IMR-90 (cell line): Measurements from ENCODE around the gene JPT1. TPM values are rescaled to one million over a fixed set of nuclear protein-coding genes. Genes with fewer than 3 reads are reported as not detected.
A peak's percentile ranks its signal among the peaks of the same experiment; 100 is the strongest.

ENCODE experiments used
- ATAC-seq: fragments of 200-7000 bp; cut with Tn5 transposase; 2 replicates; pipeline ENCODE4 v1.9.1; 2020; ENCODE audit warnings: low read depth, mild to moderate bottlenecking, moderate library complexity
- BruUV-seq: library from RNA; stranded (reverse); fragments of 400-500 nt; replicated peaks from 2 replicates; lab custom pipeline; 2021; lab: Mats Ljungman, UMichigan
- CTCF ChIA-PET: fragments of 300-600 bp; formaldehyde crosslinking; extraction: SDS; loops from one replicate; lab custom pipeline; 2021; ENCODE audit warnings: antibody characterized with exemption; lab: Yijun Ruan, JAX
- POLR2A ChIA-PET: fragments of 300-600 bp; sonication (Branson Sonifier 250); formaldehyde crosslinking; loops from one replicate; lab custom pipeline; 2022; ENCODE audit warnings: antibody characterized with exemption; ENCODE audit not compliant: unreplicated experiment; lab: Charles Lee
- DNase-seq: peaks from one replicate; pipeline ENCODE4 v3.0.0; 2013
- H2AFZ ChIP-seq: replicated peaks from 2 replicates; pipeline ENCODE3; 2013; ENCODE audit warnings: low read length, mild to moderate bottlenecking; ENCODE audit not compliant: poor library complexity
- H2AK5ac ChIP-seq: 2 replicates; pipeline ENCODE4 v1.6.1; 2013; ENCODE audit warnings: low read depth, low read length, inconsistent platforms
- H2AK9ac ChIP-seq: replicated peaks from 2 replicates; pipeline ENCODE3; 2013; ENCODE audit warnings: mild to moderate bottlenecking, low read depth, low read length, moderate library complexity; ENCODE audit not compliant: poor library complexity
- H2BK120ac ChIP-seq: 2 replicates; pipeline ENCODE4 v1.6.1; 2013; ENCODE audit warnings: low read depth, low read length, inconsistent platforms
- H2BK15ac ChIP-seq: 3 replicates; pipeline ENCODE4 v1.6.1; 2013; ENCODE audit warnings: low read depth, low read length, inconsistent platforms
- H2BK20ac ChIP-seq: 2 replicates; pipeline ENCODE4 v1.6.1; 2013; ENCODE audit warnings: low read depth, mild to moderate bottlenecking, inconsistent platforms, low read length, moderate library complexity
- H2BK5ac ChIP-seq: 2 replicates; pipeline ENCODE4 v1.6.1; 2013; ENCODE audit warnings: mild to moderate bottlenecking, low read depth, low read length, inconsistent platforms; ENCODE audit not compliant: poor library complexity, severe bottlenecking
- H3K14ac ChIP-seq: replicated peaks from 2 replicates; pipeline ENCODE4 v1.6.1; 2013; ENCODE audit warnings: low read depth, low read length, inconsistent platforms
- H3K18ac ChIP-seq: 2 replicates; pipeline ENCODE4 v1.6.1; 2013; ENCODE audit warnings: low read depth, low read length, control low read depth
- H3K23ac ChIP-seq: 2 replicates; pipeline ENCODE4 v1.6.1; 2013; ENCODE audit warnings: low read depth, low read length, inconsistent platforms
- H3K27ac ChIP-seq: 2 replicates; pipeline ENCODE4 v1.5.1; 2013; ENCODE audit warnings: mild to moderate bottlenecking, control low read depth, low read length; ENCODE audit not compliant: insufficient read depth
- H3K27me3 ChIP-seq: 2 replicates; pipeline ENCODE4 v1.6.1; 2013; ENCODE audit warnings: low read length; ENCODE audit not compliant: control insufficient read depth, insufficient read depth
- H3K36me3 ChIP-seq: 2 replicates; pipeline ENCODE4 v1.6.1; 2013; ENCODE audit warnings: low read length, mixed read lengths; ENCODE audit not compliant: control insufficient read depth, insufficient read depth
- H3K4ac ChIP-seq: 2 replicates; pipeline ENCODE4 v1.6.1; 2013; ENCODE audit warnings: low read depth, low read length, inconsistent platforms
- H3K4me1 ChIP-seq: 2 replicates; pipeline ENCODE4 v1.6.1; 2013; ENCODE audit warnings: low read length, mixed read lengths; ENCODE audit not compliant: control insufficient read depth, insufficient read depth
- H3K4me2 ChIP-seq: 2 replicates; pipeline ENCODE4 v1.6.1; 2013; ENCODE audit warnings: low read depth, mild to moderate bottlenecking, control low read depth, low read length, moderate library complexity
- H3K4me3 ChIP-seq: 2 replicates; pipeline ENCODE4 v1.5.1; 2013; ENCODE audit warnings: low read depth, mild to moderate bottlenecking, control low read depth, low read length, moderate library complexity; ENCODE audit not compliant: insufficient read depth
- H3K56ac ChIP-seq: 2 replicates; pipeline ENCODE4 v1.6.1; 2013; ENCODE audit warnings: low read length, inconsistent platforms; ENCODE audit not compliant: insufficient read depth; ENCODE audit errors: extremely low read depth
- H3K79me1 ChIP-seq, 2 experiments: 2 replicates each; pipeline ENCODE4 v1.6.1; 2013; ENCODE audit warnings: low read length in 2 of 2, inconsistent platforms in 1 of 2, low read depth in 1 of 2
- H3K9ac ChIP-seq: 2 replicates; pipeline ENCODE4 v1.6.1; 2013; ENCODE audit warnings: low read depth, low read length, control low read depth
- H3K9me1 ChIP-seq: 2 replicates; pipeline ENCODE4 v1.6.1; 2013; ENCODE audit warnings: low read length, inconsistent platforms; ENCODE audit not compliant: insufficient read depth
- H3K9me3 ChIP-seq: 2 replicates; pipeline ENCODE4 v1.6.1; 2013; ENCODE audit warnings: low read length; ENCODE audit not compliant: control insufficient read depth, insufficient read depth
- H4K20me1 ChIP-seq: 2 replicates; pipeline ENCODE4 v1.6.1; 2013; ENCODE audit warnings: low read length, inconsistent platforms; ENCODE audit not compliant: insufficient read depth
- H4K5ac ChIP-seq: 2 replicates; pipeline ENCODE4 v1.6.1; 2013; ENCODE audit warnings: mild to moderate bottlenecking, low read depth, low read length, control low read depth
- H4K8ac ChIP-seq, 2 experiments: 2 replicates each; pipeline ENCODE4 v1.6.1; 2013; ENCODE audit warnings: low read depth in 2 of 2, low read length in 2 of 2, control low read depth in 1 of 2, inconsistent platforms in 1 of 2
- H4K91ac ChIP-seq: 2 replicates; pipeline ENCODE4 v1.6.1; 2013; ENCODE audit warnings: low read depth, low read length, inconsistent platforms; ENCODE audit not compliant: insufficient read depth
- CEBPB ChIP-seq: IDR thresholded peaks from 2 replicates; pipeline ENCODE4 v1.6.1; 2012; ENCODE audit warnings: low read depth, low read length, improper control_type of control experiment
- CTCF ChIP-seq: conservative IDR thresholded peaks from 2 replicates; pipeline ENCODE4 v1.5.1; 2012; ENCODE audit warnings: mild to moderate bottlenecking, low read depth, low read length, improper control_type of control experiment
- ELK1 ChIP-seq: fragments of 150-350 bp; IDR thresholded peaks from 2 replicates; pipeline ENCODE4 v1.6.1; 2016; ENCODE audit warnings: low read depth, mild to moderate bottlenecking, low read length, moderate library complexity, borderline replicate concordance
- FOS ChIP-seq: fragments of 150-350 bp; IDR thresholded peaks from 2 replicates; pipeline ENCODE4 v1.6.1; 2016; ENCODE audit warnings: low read depth, low read length
- MAFK ChIP-seq: IDR thresholded peaks from 2 replicates; pipeline ENCODE4 v1.6.1; 2012; ENCODE audit warnings: low read depth, low read length, improper control_type of control experiment
- MAZ ChIP-seq: IDR thresholded peaks from 2 replicates; pipeline ENCODE4 v1.6.1; 2012; ENCODE audit warnings: low read depth, mild to moderate bottlenecking, low read length, improper control_type of control experiment, moderate library complexity, borderline replicate concordance
- MXI1 ChIP-seq: IDR thresholded peaks from 2 replicates; pipeline ENCODE4 v1.6.1; 2012; ENCODE audit warnings: low read depth, mild to moderate bottlenecking, low read length, moderate library complexity, borderline replicate concordance
- POLR2A ChIP-seq: IDR thresholded peaks from 2 replicates; pipeline ENCODE4 v1.6.1; 2012; ENCODE audit warnings: mild to moderate bottlenecking, low read depth, low read length
- RAD21 ChIP-seq: IDR thresholded peaks from 2 replicates; pipeline ENCODE4 v1.6.1; 2012; ENCODE audit warnings: low read length, improper control_type of control experiment
- RCOR1 ChIP-seq: IDR thresholded peaks from 2 replicates; pipeline ENCODE4 v1.6.1; 2012; ENCODE audit warnings: mild to moderate bottlenecking, low read length, improper control_type of control experiment; ENCODE audit not compliant: insufficient replicate concordance
- SMC3 ChIP-seq: fragments of 150-350 bp; IDR thresholded peaks from 2 replicates; pipeline ENCODE4 v1.6.1; 2016; ENCODE audit warnings: low read depth, mild to moderate bottlenecking, antibody characterized with exemption, low read length, moderate library complexity
- USF2 ChIP-seq: fragments of 150-350 bp; IDR thresholded peaks from 2 replicates; pipeline ENCODE4 v1.6.1; 2017; ENCODE audit warnings: mild to moderate bottlenecking, antibody characterized with exemption, low read length, low read depth
- WGBS, 2 experiments: methylation state at CpG; one replicate each; pipeline versions ENCODE4 v1.1.5 to v1.1.7; 2013; ENCODE audit warnings: missing lambda C conversion rate in 2 of 2; ENCODE audit not compliant: insufficient read length in 1 of 2; ENCODE audit errors: extremely low coverage in 2 of 2; 5-methylcytosine and 5-hydroxymethylcytosine counted together
- dilution Hi-C: fragments of 300-500 bp; cut with HindIII; formaldehyde crosslinking; loops from one replicate; pipeline ENCODE4 v1.14.3; 2018; ENCODE audit warnings: low sequenced_read_pairs; ENCODE audit not compliant: unreplicated experiment
- in situ Hi-C: fragments of 300-500 bp; cut with MboI; formaldehyde crosslinking; loops from 3 replicates; pipeline ENCODE4 v1.14.3; 2019; ENCODE audit warnings: low sequenced_read_pairs, inconsistent platforms, mixed read lengths
- intact Hi-C: fragments of 100-400 bp; cut with micrococcal nuclease; formaldehyde crosslinking; loops from 2 replicates; pipeline ENCODE4 v1.10.0; 2022
- polyA plus RNA-seq, 3 experiments: library from polyadenylated mRNA; depleted of rRNA; stranded (reverse); fragments of >200 nt; gene quantifications; 2 replicates each; pipeline ENCODE4 v1.2.3, GENCODE V29; 2012; ENCODE audit warnings: low replicate concordance in 1 of 3
- total RNA-seq: library from RNA; depleted of rRNA; stranded (reverse); fragments of >200 nt; gene quantifications from 2 replicates; pipeline ENCODE4 v1.2.3, GENCODE V29; 2012

JPT1 gene
- total and polyA plus RNA-seq, 2 of the 4 experiments (the other 2 are of a cell fraction), result 118 to 272 TPM

- Histone ChIP-seq H4K20me1 (peaks cover 40% of the 10 kb centered on the region), H3K27ac (peak overlapping the region; percentile 83), H3K56ac (peak overlapping the region; percentile 76), H3K36me3 (peaks cover 21% of the 10 kb centered on the region), H3K18ac (no peak overlapping the region), H4K91ac (0 out of 2 replicates have a peak overlapping the region, but pooled peaks have one; percentile 47), H3K14ac (peak overlapping the region; percentile 94), H3K4me2 (peak overlapping the region; percentile 98), H3K4me1 (no peaks in the 10 kb centered on the region), H3K4ac (peak overlapping the region; percentile 79), H2BK15ac (no peak overlapping the region), H3K9me3 (no peaks in the 10 kb centered on the region), H3K9me1 (peaks cover 8% of the 10 kb centered on the region; the same call in 1 of the 2 replicates), H4K8ac (no peak overlapping the region), H2BK120ac (no peak overlapping the region), H3K23ac (peak overlapping the region; percentile 41), H3K9ac (peak overlapping the region; percentile 91), H3K79me1 (peaks cover 5 to 34% of the 10 kb centered on the region in 2 experiments), H2AFZ (peak overlapping the region; percentile 91), H2BK5ac (peak overlapping the region; percentile 82), H4K5ac (no peak overlapping the region), H3K4me3 (peak overlapping the region; percentile 98), H3K27me3 (no peaks in the 10 kb centered on the region), H2AK5ac (peak overlapping the region; percentile 78), H2AK9ac (peak overlapping the region; percentile 100), H2BK20ac (no peak overlapping the region)
- BruUV-seq, result TSS peak; percentile 47
- dilution Hi-C loops (no loop called here), intact Hi-C loops (no loop called here), in situ Hi-C loops (no loop called here)
- ATAC-seq, result peak; percentile 4
- POLR2A ChIA-PET, result no interaction called here
- no peak for TF ChIP-seq MAFK
- no peak for TF ChIP-seq FOS
- TF ChIP-seq RAD21, result no peak
- no peak for TF ChIP-seq POLR2A
- no peak for TF ChIP-seq RCOR1
- TF ChIP-seq SMC3, result no peak
- TF ChIP-seq CTCF, result no peak
- no peak for TF ChIP-seq MXI1
- no peak for TF ChIP-seq MAZ
- TF ChIP-seq USF2, result no peak
- no peak for TF ChIP-seq ELK1
- TF ChIP-seq CEBPB, result no peak
- DNase-seq, result no peak
- 1% methylated on average over 25 of the region's 34 CpGs; no CpG with 5 or more reads in 1 of the 2 experiments for WGBS, 2 experiments
- CTCF ChIA-PET, result interaction anchor here (1.0 kb wide), 1 partner anchor 20 kb away, joined by 5 read pairs; no protein-coding TSS in a partner anchor
Measured at GRCh38 chr17:75181608-75182318, 27.5 kb upstream of the JPT1 start.
